Endothelial cell of umbilical vein (primary cell): ENCODE results near the gene TMC3.

Experiments
- CTCF ChIP-seq, 2 donors: IDR thresholded peaks; 1 replicate in 1 of 2; 2 replicates in 1 of 2; pipeline ENCODE4 v1.5.1; 2011; ENCODE audit warnings: low read length in 2 of 2, mild to moderate bottlenecking in 2 of 2, moderate library complexity in 2 of 2, control low read depth in 1 of 2, inconsistent platforms in 1 of 2, low read depth in 1 of 2; ENCODE audit not compliant: insufficient read depth in 1 of 2; ENCODE audit errors: extremely low read depth in 1 of 2
- EZH2 ChIP-seq: IDR thresholded peaks from 2 replicates; pipeline ENCODE4 v1.6.1; 2012; ENCODE audit warnings: borderline replicate concordance, low read depth, mild to moderate bottlenecking, moderate library complexity, low read length, inconsistent platforms; ENCODE audit not compliant: severe bottlenecking
- MAX ChIP-seq: IDR thresholded peaks from 2 replicates; pipeline ENCODE4 v1.6.1; 2011; ENCODE audit not compliant: insufficient read depth, insufficient read length
- MYC ChIP-seq: IDR thresholded peaks from one replicate; pipeline ENCODE4 v1.6.1; 2011; ENCODE audit warnings: mild to moderate bottlenecking, low read depth, low read length
- POLR2A ChIP-seq: IDR thresholded peaks from 2 replicates; pipeline ENCODE4 v1.6.1; 2012; ENCODE audit warnings: low read depth, mild to moderate bottlenecking, control low read depth, low read length
- POLR2AphosphoS5 ChIP-seq: IDR thresholded peaks from 2 replicates; pipeline ENCODE4 v1.6.1; 2012; ENCODE audit warnings: low read depth, mild to moderate bottlenecking, control low read depth, low read length, moderate library complexity; ENCODE audit not compliant: insufficient read depth

DNA sequence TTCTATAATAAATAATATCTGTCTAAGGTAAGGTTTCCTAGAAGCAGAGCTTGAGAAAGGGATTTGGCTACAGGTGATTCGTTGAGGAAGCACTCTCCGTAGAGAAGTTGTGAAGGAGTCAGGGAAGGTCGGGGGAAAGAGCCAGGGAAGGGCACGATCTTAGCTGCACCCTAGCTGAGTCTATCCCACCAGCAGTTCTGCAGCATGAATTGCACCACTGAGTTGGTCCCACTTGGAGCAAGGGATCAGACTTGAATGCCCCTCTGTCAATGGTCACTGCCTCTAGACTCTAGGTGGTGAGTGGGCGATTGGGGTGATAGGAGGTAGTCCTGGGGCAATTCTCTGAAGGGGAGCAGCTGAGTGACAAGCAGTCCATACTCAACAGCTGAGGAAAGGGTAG lies 13.5 kb downstream of the TMC3 start:
- TF ChIP-seq CTCF (IDR thresholded peaks at IDR 0.05; ENCODE audit: extremely low read depth in 1 of 2, insufficient read depth in 1 of 2, low read depth in 1 of 2, low read length in 2 of 2): no peak
- no peak for TF ChIP-seq POLR2A
- TF ChIP-seq POLR2AphosphoS5: no peak
- no peak for TF ChIP-seq EZH2
- TF ChIP-seq MAX: no peak
- no peak for TF ChIP-seq MYC
